Endodermal cell (in vitro differentiated cells): ENCODE data around the gene CFAP65. TPM values are rescaled to one million over a fixed set of nuclear protein-coding genes. Genes with fewer than 3 reads are reported as not detected.

Source experiments
- DNase-seq: peaks from one replicate; pipeline ENCODE4 v3.0.0-alpha.2; 2017
- H3K27ac ChIP-seq: 2 replicates; pipeline ENCODE4 v1.5.1; 2013; ENCODE audit warnings: mild to moderate bottlenecking, low read depth, low read length, moderate library complexity
- H3K27me3 ChIP-seq: 2 replicates; pipeline ENCODE4 v1.6.1; 2013; ENCODE audit warnings: mild to moderate bottlenecking, low read length, moderate library complexity; ENCODE audit not compliant: insufficient read depth, control insufficient read depth, poor library complexity, severe bottlenecking
- H3K36me3 ChIP-seq: 2 replicates; pipeline ENCODE4 v1.7.0; 2013; ENCODE audit warnings: mild to moderate bottlenecking, low read length, moderate library complexity; ENCODE audit not compliant: control insufficient read depth, insufficient read depth
- H3K4me1 ChIP-seq: one replicate; pipeline ENCODE4 v1.7.0; 2013; ENCODE audit warnings: low read length; ENCODE audit not compliant: control insufficient read depth, insufficient read depth
- H3K4me3 ChIP-seq: 2 replicates; pipeline ENCODE4 v1.5.1; 2013; ENCODE audit warnings: mild to moderate bottlenecking, low read length, moderate library complexity
- H3K9ac ChIP-seq: 2 replicates; pipeline ENCODE4 v1.6.1; 2013; ENCODE audit warnings: mild to moderate bottlenecking, low read length, moderate library complexity; ENCODE audit not compliant: poor library complexity, severe bottlenecking; ENCODE audit errors: extremely low read depth
- H3K9me3 ChIP-seq: 2 replicates; pipeline ENCODE4 v1.6.1; 2013; ENCODE audit warnings: mild to moderate bottlenecking, low read length, moderate library complexity; ENCODE audit not compliant: control insufficient read depth
- H3K27ac Mint-ChIP-seq: 2 replicates; pipeline ENCODE4 v1.8.0; 2020; ENCODE audit warnings: mixed read lengths
- H3K27me3 Mint-ChIP-seq: 2 replicates; pipeline ENCODE4 v1.8.0; 2021; ENCODE audit warnings: mild to moderate bottlenecking, mixed read lengths; ENCODE audit not compliant: insufficient read depth
- H3K36me3 Mint-ChIP-seq: 2 replicates; pipeline ENCODE4 v1.8.0; 2020; ENCODE audit warnings: low read depth, mixed read lengths
- H3K4me1 Mint-ChIP-seq: 2 replicates; pipeline ENCODE4 v1.8.0; 2020; ENCODE audit warnings: mixed read lengths
- H3K4me3 Mint-ChIP-seq: 2 replicates; pipeline ENCODE4 v1.8.0; 2020; ENCODE audit warnings: mild to moderate bottlenecking, moderate library complexity, mixed read lengths
- H3K9me3 Mint-ChIP-seq: 2 replicates; pipeline ENCODE4 v1.8.0; 2020; ENCODE audit warnings: mild to moderate bottlenecking, mixed read lengths
- WGBS, 2 experiments: methylation state at CpG; one replicate each; pipeline versions ENCODE4 v1.1.5 to v1.1.7; 2013; ENCODE audit warnings: missing lambda C conversion rate in 2 of 2, mixed read lengths in 1 of 2; ENCODE audit not compliant: insufficient coverage in 1 of 2, insufficient read length in 1 of 2; 5-methylcytosine and 5-hydroxymethylcytosine counted together
- total RNA-seq, 2 donors: library from RNA; stranded (reverse); fragmentation: NEBNext Ultra II Directional in 1 of 2; extraction: Animal tissue kit (Norgen Biotek cat#: 25700) in 1 of 2; gene quantifications; 2 replicates in 1 of 2; 3 replicates in 1 of 2; pipeline ENCODE4 v1.2.1, GENCODE V29; 2021
- TF ChIP-seq, protein P1 (sequence below): fragments of 200-600 bp; sonication (generic); conservative IDR thresholded peaks from 2 replicates; pipeline ENCODE4 v1.5.0; 2021; ENCODE audit warnings: antibody characterized with exemption, mild to moderate bottlenecking

The CFAP65 gene
- total RNA-seq, 2 donors from 2014 or later = 0.84 to 1.5 TPM

DNA sequence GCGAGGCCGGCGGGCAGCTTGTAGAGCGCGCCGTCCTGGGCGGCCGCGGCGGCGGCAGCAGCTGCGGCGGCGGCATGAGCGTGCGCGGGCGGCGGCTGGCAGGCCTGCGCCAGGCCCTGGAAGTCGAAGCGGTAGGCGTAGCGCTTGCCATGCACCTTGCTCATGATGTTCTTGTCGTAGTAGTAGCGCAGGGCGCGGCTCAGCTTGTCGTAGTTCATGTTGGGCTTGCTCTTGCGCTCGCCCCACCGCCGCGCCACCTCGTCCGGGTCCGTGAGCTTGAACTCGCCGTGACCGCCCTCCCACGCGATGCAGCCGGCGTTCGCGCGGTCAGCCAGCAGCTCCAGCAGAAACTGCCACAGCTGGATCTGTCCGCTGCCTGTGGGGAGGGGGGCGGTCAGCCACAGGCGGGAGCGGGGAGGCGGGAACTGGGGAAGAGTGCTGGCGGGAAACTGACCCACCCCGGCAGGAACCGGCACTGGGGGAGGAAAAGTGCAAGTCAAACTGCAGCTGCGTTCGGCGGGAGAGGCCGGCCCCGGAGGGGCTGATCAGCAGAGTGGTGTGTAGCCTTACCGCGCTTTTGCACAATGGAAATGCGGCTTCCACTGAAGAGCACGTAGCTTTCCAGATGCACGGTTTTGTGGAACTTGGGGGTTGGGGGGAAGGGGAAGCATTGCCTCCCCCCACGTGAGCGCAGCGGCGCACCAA, 59.3 kb downstream of the CFAP65 start:
- no peak overlapping the region for H3K27ac ChIP-seq
- H3K4me1 Mint-ChIP-seq = peaks cover 9% of the 10 kb centered on the region
- no peak overlapping the region for H3K9ac ChIP-seq
- no peaks in the 10 kb centered on the region for H3K36me3 ChIP-seq
- TF ChIP-seq, protein P1, sequence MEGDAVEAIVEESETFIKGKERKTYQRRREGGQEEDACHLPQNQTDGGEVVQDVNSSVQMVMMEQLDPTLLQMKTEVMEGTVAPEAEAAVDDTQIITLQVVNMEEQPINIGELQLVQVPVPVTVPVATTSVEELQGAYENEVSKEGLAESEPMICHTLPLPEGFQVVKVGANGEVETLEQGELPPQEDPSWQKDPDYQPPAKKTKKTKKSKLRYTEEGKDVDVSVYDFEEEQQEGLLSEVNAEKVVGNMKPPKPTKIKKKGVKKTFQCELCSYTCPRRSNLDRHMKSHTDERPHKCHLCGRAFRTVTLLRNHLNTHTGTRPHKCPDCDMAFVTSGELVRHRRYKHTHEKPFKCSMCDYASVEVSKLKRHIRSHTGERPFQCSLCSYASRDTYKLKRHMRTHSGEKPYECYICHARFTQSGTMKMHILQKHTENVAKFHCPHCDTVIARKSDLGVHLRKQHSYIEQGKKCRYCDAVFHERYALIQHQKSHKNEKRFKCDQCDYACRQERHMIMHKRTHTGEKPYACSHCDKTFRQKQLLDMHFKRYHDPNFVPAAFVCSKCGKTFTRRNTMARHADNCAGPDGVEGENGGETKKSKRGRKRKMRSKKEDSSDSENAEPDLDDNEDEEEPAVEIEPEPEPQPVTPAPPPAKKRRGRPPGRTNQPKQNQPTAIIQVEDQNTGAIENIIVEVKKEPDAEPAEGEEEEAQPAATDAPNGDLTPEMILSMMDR = no peak
- peaks cover 96% of the 10 kb centered on the region for H3K27me3 Mint-ChIP-seq
- H3K36me3 Mint-ChIP-seq = no peaks in the 10 kb centered on the region
- peaks cover 98% of the 10 kb centered on the region for H3K27me3 ChIP-seq
- H3K4me3 ChIP-seq = no peak overlapping the region
- no peaks in the 10 kb centered on the region for H3K9me3 Mint-ChIP-seq
- WGBS, 2 experiments = 1 to 2% methylated on average over 35 to 69 of the region's 69 CpGs
- H3K9me3 ChIP-seq = no peaks in the 10 kb centered on the region
- peak; percentile 77 for DNase-seq
- H3K27ac Mint-ChIP-seq = no peak overlapping the region
- peaks cover 6% of the 10 kb centered on the region for H3K4me1 ChIP-seq
- no peak overlapping the region for H3K4me3 Mint-ChIP-seq

DNA sequence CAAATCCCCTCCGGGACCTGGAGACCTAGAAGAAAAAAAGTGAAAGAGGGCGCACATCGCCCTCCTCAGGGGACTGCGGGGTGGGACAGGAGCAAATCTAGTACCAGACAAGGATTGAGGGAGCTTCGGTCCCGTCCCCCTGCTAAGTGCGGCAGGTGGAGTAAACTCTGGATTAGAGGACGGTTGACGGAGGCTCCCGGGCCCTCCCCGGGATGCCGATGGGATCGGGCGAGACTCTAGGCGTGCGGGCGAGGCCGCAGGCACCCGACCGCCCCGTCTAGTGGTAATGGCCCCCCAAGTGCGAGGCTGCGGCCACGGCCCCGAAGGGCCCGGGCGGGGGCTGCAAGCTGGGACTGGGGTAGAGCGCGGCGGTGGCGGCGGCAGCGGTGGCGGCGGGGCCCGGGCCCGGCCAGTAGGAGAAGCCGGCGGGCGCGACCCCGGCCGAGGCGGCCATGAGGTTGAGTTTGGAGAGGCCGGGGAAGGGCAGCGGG, 59.9 kb downstream of the CFAP65 start:
- Mint-ChIP-seq H3K9me3 (no peaks in the 10 kb centered on the region), H3K4me3 (peak overlapping the region; percentile 30), H3K27ac (no peak overlapping the region), H3K4me1 (peaks cover 9% of the 10 kb centered on the region), H3K36me3 (no peaks in the 10 kb centered on the region), H3K27me3 (peaks cover 96% of the 10 kb centered on the region)
- H3K27ac ChIP-seq = no peak overlapping the region
- peaks cover 98% of the 10 kb centered on the region for H3K27me3 ChIP-seq
- DNase-seq = peak; percentile 81
- no peaks in the 10 kb centered on the region for H3K9me3 ChIP-seq
- 3 to 6% methylated on average over 3 to 46 of the region's 46 CpGs for WGBS, 2 experiments
- peaks cover 6% of the 10 kb centered on the region for H3K4me1 ChIP-seq
- no peaks in the 10 kb centered on the region for H3K36me3 ChIP-seq
- no peak overlapping the region for H3K4me3 ChIP-seq
- no peak overlapping the region for H3K9ac ChIP-seq
- TF ChIP-seq, protein P1 = peak; percentile 54

DNA sequence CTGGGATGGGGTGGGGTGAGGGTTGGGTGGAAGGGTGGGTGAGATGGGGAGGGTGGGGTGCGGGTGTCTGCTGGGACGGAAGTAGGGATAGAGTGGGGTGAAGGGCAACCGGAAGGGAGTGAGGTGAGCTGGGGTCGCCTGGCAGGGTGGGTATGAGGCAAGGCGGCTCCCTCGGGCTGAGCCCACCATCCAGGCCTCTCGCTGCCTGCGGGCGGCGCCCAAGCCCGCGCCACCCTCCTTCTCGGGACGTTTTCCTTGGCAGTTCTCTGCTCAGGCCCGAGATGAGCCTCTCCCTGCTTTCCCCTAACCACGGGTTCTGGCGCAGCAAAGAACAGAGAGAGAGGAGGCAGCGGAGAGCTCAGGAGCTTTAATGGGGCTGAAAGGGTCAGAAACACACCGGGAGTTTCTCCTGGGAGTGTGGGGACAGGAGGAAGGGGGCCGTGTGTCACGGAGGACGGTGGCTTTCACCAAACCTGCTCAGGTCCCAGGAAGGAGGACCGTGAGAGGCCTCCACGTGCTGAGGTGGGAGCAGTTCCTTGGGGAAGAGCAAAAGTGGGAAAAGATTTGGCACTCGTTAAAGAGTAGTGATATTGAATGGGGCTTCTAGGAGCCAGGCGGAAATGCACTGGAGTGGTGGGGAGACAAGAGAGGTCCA, 60.5 kb downstream of the CFAP65 start:
- H3K4me3 Mint-ChIP-seq = peak overlapping the region; percentile 30

More for the DNA sequence above, 60.5 kb downstream of the CFAP65 start:
- DNase-seq = peak; percentile 66
- H3K27me3 Mint-ChIP-seq = peaks cover 96% of the 10 kb centered on the region
- Histone ChIP-seq H3K36me3 (no peaks in the 10 kb centered on the region), H3K27ac (no peak overlapping the region), H3K4me1 (peaks cover 6% of the 10 kb centered on the region), H3K9ac (no peak overlapping the region), H3K4me3 (no peak overlapping the region), H3K27me3 (peaks cover 98% of the 10 kb centered on the region), H3K9me3 (no peaks in the 10 kb centered on the region)
- 5 to 7% methylated on average over 13 to 26 of the region's 26 CpGs for WGBS, 2 experiments
- TF ChIP-seq, protein P1 = no peak
- H3K36me3 Mint-ChIP-seq = no peaks in the 10 kb centered on the region
- H3K4me1 Mint-ChIP-seq = peaks cover 9% of the 10 kb centered on the region
- no peaks in the 10 kb centered on the region for H3K9me3 Mint-ChIP-seq
- no peak overlapping the region for H3K27ac Mint-ChIP-seq
